SK-N-SH treated with all-trans-retinoic acid at 6 μM for 48 hours (cell line): ENCODE results near the gene CYP4V2.

Source experiments
- ATAC-seq: fragments of 200-7000 bp; cut with Tn5 transposase; 3 replicates; pipeline ENCODE4 v1.9.1; 2020; ENCODE audit warnings: mild to moderate bottlenecking, moderate library complexity
- ARNTL ChIP-seq: fragments of 450-650 bp; formaldehyde crosslinking; IDR thresholded peaks from 2 replicates; pipeline ENCODE4 v1.5.0; 2020; ENCODE audit warnings: low read depth, mild to moderate bottlenecking, moderate library complexity, borderline replicate concordance
- BACH2 ChIP-seq: fragments of 250-450 bp; sonication (Bioruptor Pico); IDR thresholded peaks from 2 replicates; pipeline ENCODE4 v1.9.0; 2021; ENCODE audit warnings: mild to moderate bottlenecking, borderline replicate concordance
- CSDC2 ChIP-seq: fragments of 250-450 bp; sonication (Bioruptor Pico); IDR thresholded peaks from 2 replicates; pipeline ENCODE4 v1.5.0; 2020; ENCODE audit warnings: mild to moderate bottlenecking, moderate library complexity
- ESRRG ChIP-seq: fragments of 250-450 bp; sonication (Bioruptor Pico); IDR thresholded peaks from 2 replicates; pipeline ENCODE4 v1.6.1; 2021; ENCODE audit warnings: mild to moderate bottlenecking
- GLIS3 ChIP-seq: fragments of 250-450 bp; sonication (Bioruptor Pico); IDR thresholded peaks from 2 replicates; pipeline ENCODE4 v1.5.0; 2020; ENCODE audit warnings: mild to moderate bottlenecking, moderate library complexity
- OSR1 ChIP-seq: fragments of 250-450 bp; sonication (Bioruptor Pico); IDR thresholded peaks from 2 replicates; pipeline ENCODE4 v1.8.0; 2022; ENCODE audit warnings: moderate library complexity, mild to moderate bottlenecking, inconsistent platforms
- PATZ1 ChIP-seq: fragments of 250-450 bp; sonication (Bioruptor Pico); IDR thresholded peaks from 2 replicates; pipeline ENCODE4 v1.8.0; 2020; ENCODE audit warnings: mild to moderate bottlenecking, moderate library complexity, borderline replicate concordance
- PPARA ChIP-seq: fragments of 250-450 bp; sonication (Bioruptor Pico); IDR thresholded peaks from 2 replicates; pipeline ENCODE4 v1.5.0; 2020; ENCODE audit warnings: mild to moderate bottlenecking, borderline replicate concordance
- RARB ChIP-seq: fragments of 250-450 bp; sonication (Bioruptor Pico); IDR thresholded peaks from 2 replicates; pipeline ENCODE4 v1.8.0; 2021; ENCODE audit warnings: mild to moderate bottlenecking, moderate library complexity
- SNAI2 ChIP-seq: fragments of 250-450 bp; sonication (Bioruptor Pico); IDR thresholded peaks from 2 replicates; pipeline ENCODE4 v1.5.0; 2020; ENCODE audit warnings: mild to moderate bottlenecking, moderate library complexity
- TCF4 ChIP-seq: fragments of 250-450 bp; sonication (Bioruptor Pico); IDR thresholded peaks from 2 replicates; pipeline ENCODE4 v1.8.0; 2021; ENCODE audit warnings: mild to moderate bottlenecking, moderate library complexity, borderline replicate concordance
- TOX ChIP-seq: fragments of 250-450 bp; sonication (Bioruptor Pico); IDR thresholded peaks from 2 replicates; pipeline ENCODE4 v1.8.0; 2021; ENCODE audit warnings: mild to moderate bottlenecking, moderate library complexity, borderline replicate concordance
- TSHZ2 ChIP-seq: fragments of 250-450 bp; sonication (Bioruptor Pico); IDR thresholded peaks from 2 replicates; pipeline ENCODE4 v1.5.0; 2020; ENCODE audit warnings: mild to moderate bottlenecking, moderate library complexity
- ZC3H10 ChIP-seq: fragments of 250-450 bp; sonication (Bioruptor Pico); IDR thresholded peaks from 2 replicates; pipeline ENCODE4 v1.5.1; 2021; ENCODE audit warnings: mild to moderate bottlenecking, moderate library complexity
- ZFP3 ChIP-seq: fragments of 250-450 bp; sonication (Bioruptor Pico); IDR thresholded peaks from 2 replicates; pipeline ENCODE4 v1.5.0; 2020; ENCODE audit warnings: mild to moderate bottlenecking, moderate library complexity
- ZFP30 ChIP-seq: fragments of 450-650 bp; formaldehyde crosslinking; IDR thresholded peaks from 2 replicates; pipeline ENCODE4 v1.5.0; 2022; ENCODE audit warnings: mild to moderate bottlenecking, moderate library complexity
- ZNF565 ChIP-seq: fragments of 450-650 bp; formaldehyde crosslinking; conservative IDR thresholded peaks from 2 replicates; pipeline ENCODE4 v1.5.0; 2020; ENCODE audit warnings: low read depth, mild to moderate bottlenecking, moderate library complexity
- ZNF70 ChIP-seq: fragments of 450-650 bp; formaldehyde crosslinking; IDR thresholded peaks from 2 replicates; pipeline ENCODE4 v1.5.0; 2020; ENCODE audit warnings: mild to moderate bottlenecking, moderate library complexity
- ZNF8 ChIP-seq: fragments of 450-650 bp; formaldehyde crosslinking; IDR thresholded peaks from 2 replicates; pipeline ENCODE4 v1.5.0; 2020; ENCODE audit warnings: mild to moderate bottlenecking, moderate library complexity
- TF ChIP-seq, protein P1 (sequence below): fragments of 250-450 bp; sonication (Bioruptor Pico); IDR thresholded peaks from 2 replicates; pipeline ENCODE4 v1.5.1; 2021; ENCODE audit warnings: mild to moderate bottlenecking, moderate library complexity
- TF ChIP-seq, protein P2 (sequence below): fragments of 250-450 bp; sonication (Bioruptor Pico); IDR thresholded peaks from 2 replicates; pipeline ENCODE4 v1.8.0; 2021; ENCODE audit warnings: low read depth, mild to moderate bottlenecking, moderate library complexity, borderline replicate concordance
- TF ChIP-seq, protein P3 (sequence below): fragments of 250-450 bp; sonication (Bioruptor Pico); IDR thresholded peaks from 2 replicates; pipeline ENCODE4 v1.5.1; 2020; ENCODE audit warnings: low read depth, mild to moderate bottlenecking, moderate library complexity

The CYP4V2 gene

DNA sequence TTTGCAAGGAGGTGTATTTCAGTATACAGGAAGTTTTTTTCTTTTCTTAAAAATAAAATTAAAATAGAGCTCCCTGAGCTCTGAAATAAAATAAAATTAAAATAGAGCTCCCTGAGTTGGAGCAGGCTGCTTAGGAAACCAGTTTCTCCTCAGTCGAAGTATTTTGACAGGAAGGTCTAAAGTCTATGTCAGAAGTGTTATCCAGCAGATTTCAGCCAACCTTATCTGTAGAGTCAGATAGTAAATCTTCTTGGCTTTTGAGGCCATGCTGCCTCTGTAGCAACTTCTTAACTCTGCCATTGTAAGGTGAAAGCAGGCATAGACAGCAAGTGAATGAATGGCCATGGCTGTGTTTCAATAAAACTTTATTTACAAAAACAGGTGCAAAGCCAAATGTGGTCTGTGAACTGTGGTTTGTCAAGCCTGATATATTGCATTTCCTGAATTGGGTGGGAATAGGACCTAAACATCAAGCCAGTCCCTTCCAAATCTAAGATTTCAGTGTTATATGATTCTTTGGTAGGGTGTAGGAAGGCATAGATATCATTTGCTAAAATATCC lies 26.4 kb downstream of the CYP4V2 start (continued):
- TF ChIP-seq BACH2 (no peak), CSDC2 (CRISPR knock-in tag) (no peak), ZC3H10 (CRISPR knock-in tag) (no peak), GLIS3 (CRISPR knock-in tag) (no peak)
- TF ChIP-seq, protein P1, sequence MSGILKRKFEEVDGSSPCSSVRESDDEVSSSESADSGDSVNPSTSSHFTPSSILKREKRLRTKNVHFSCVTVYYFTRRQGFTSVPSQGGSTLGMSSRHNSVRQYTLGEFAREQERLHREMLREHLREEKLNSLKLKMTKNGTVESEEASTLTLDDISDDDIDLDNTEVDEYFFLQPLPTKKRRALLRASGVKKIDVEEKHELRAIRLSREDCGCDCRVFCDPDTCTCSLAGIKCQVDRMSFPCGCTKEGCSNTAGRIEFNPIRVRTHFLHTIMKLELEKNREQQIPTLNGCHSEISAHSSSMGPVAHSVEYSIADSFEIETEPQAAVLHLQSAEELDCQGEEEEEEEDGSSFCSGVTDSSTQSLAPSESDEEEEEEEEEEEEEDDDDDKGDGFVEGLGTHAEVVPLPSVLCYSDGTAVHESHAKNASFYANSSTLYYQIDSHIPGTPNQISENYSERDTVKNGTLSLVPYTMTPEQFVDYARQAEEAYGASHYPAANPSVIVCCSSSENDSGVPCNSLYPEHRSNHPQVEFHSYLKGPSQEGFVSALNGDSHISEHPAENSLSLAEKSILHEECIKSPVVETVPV (CRISPR knock-in tag), result no peak

DNA sequence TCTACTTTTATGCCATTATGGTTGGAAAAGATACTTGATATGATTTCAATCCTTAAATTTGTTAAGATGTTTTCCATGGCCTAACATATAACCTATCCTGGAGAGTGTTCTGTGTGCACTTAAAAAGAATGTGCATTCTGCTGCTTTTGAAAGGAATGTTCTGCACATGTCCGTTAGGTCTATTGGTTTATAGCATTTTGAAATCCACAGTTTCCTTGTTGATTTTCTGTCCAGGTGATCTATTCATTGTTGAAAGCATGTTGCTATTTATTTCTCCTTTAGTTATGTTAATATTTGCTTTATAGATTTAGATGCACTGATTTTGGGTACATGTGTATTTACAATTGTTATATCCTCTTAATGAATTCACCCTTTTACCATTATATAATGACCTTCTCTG lies 30.3 kb downstream of the CYP4V2 start:
- no peak for ATAC-seq
- TF ChIP-seq ARNTL (CRISPR knock-in tag), result no peak
- TF ChIP-seq ZC3H10 (CRISPR knock-in tag), result no peak
- TF ChIP-seq TCF4 (CRISPR knock-in tag), result no peak
- no peak for TF ChIP-seq ZFP3
- TF ChIP-seq OSR1 (CRISPR knock-in tag), result no peak
- TF ChIP-seq BACH2, result no peak
- no peak for TF ChIP-seq TSHZ2 (CRISPR knock-in tag)
- no peak for TF ChIP-seq CSDC2 (CRISPR knock-in tag)
- no peak for TF ChIP-seq PPARA (CRISPR knock-in tag)
- no peak for TF ChIP-seq ZNF8 (CRISPR knock-in tag)
- TF ChIP-seq, all 23 proteins: peak for 0

DNA sequence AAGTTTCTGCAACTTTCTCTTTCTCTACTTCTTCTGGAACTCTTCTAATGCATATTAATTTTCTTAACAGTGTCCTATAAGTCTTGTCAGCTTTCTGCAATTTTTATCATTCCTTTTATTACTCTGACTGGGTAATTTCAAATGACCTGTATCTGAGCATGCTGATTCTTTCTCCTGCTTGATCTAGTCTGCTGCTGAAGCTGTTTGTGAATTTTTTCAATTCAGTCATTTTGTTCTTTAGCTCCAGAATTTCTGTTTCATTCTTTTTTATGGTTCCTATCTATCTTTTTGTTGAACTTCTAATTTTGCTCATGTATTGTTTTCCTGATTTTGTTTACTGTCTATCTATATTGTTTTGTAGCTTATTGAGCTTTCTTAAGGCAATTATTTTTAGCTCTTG lies 34.5 kb downstream of the CYP4V2 start:
- ATAC-seq, result no peak
- TF ChIP-seq ZFP3 (no peak), CSDC2 (CRISPR knock-in tag) (no peak)

DNA sequence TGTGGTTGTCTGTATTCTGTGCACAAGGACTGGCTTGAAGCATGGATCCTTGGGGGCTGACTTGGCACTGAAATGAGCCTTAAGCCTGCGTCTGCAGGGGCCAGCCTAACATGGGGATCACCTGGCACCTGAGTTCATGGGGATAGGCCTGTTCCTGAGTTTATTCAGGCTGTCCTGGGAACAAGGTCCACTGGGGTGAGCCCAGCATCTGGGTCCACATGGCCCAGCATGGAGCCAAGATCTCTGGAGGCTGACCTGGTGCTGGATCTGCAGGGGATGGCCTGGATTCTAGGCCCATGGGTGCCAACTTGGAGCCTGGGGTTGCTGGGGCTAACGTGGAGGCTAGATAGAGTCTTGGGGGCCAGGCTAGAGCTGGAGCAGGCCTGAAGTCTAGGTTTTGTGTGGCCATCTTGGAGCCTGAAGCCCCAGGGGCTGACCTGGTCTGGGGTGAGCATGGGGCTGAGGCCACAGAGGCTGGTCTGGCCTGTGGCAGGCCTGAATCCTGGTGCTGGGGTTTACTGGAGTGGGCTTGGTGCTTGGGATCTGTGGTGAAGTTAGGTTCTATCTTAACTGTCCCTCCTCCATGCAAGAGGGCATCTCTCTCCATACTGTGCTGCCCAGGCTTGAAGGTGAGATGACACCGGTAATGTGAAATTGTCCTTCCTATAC lies 35.3 kb downstream of the CYP4V2 start:
- no peak for ATAC-seq
- TF ChIP-seq SNAI2 (CRISPR knock-in tag), result no peak
- no peak for TF ChIP-seq ARNTL (CRISPR knock-in tag)
- TF ChIP-seq ZC3H10 (CRISPR knock-in tag), result no peak
- TF ChIP-seq, protein P1 (CRISPR knock-in tag), result no peak
- TF ChIP-seq ZNF565 (CRISPR knock-in tag), result no peak
- no peak for TF ChIP-seq PPARA (CRISPR knock-in tag)
- TF ChIP-seq ZFP30 (CRISPR knock-in tag), result no peak
- no peak for TF ChIP-seq PATZ1 (CRISPR knock-in tag)
- TF ChIP-seq, protein P2, sequence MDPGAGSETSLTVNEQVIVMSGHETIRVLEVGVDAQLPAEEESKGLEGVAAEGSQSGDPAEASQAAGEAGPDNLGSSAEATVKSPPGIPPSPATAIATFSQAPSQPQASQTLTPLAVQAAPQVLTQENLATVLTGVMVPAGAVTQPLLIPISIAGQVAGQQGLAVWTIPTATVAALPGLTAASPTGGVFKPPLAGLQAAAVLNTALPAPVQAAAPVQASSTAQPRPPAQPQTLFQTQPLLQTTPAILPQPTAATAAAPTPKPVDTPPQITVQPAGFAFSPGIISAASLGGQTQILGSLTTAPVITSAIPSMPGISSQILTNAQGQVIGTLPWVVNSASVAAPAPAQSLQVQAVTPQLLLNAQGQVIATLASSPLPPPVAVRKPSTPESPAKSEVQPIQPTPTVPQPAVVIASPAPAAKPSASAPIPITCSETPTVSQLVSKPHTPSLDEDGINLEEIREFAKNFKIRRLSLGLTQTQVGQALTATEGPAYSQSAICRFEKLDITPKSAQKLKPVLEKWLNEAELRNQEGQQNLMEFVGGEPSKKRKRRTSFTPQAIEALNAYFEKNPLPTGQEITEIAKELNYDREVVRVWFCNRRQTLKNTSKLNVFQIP (CRISPR knock-in tag), result no peak
- no peak for TF ChIP-seq RARB (CRISPR knock-in tag)
- TF ChIP-seq, protein P3, sequence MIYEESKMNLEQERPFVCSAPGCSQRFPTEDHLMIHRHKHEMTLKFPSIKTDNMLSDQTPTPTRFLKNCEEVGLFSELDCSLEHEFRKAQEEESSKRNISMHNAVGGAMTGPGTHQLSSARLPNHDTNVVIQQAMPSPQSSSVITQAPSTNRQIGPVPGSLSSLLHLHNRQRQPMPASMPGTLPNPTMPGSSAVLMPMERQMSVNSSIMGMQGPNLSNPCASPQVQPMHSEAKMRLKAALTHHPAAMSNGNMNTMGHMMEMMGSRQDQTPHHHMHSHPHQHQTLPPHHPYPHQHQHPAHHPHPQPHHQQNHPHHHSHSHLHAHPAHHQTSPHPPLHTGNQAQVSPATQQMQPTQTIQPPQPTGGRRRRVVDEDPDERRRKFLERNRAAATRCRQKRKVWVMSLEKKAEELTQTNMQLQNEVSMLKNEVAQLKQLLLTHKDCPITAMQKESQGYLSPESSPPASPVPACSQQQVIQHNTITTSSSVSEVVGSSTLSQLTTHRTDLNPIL (CRISPR knock-in tag), result no peak
- no peak for TF ChIP-seq ZNF8 (CRISPR knock-in tag)
- TF ChIP-seq ESRRG, result no peak
- TF ChIP-seq TSHZ2 (CRISPR knock-in tag), result no peak
- no peak for TF ChIP-seq OSR1 (CRISPR knock-in tag)
- TF ChIP-seq ZNF70 (CRISPR knock-in tag), result no peak
- no peak for TF ChIP-seq TOX (CRISPR knock-in tag)
